Calu3 (cell line): ENCODE results near the gene METTL13. TPM values are rescaled to one million over a fixed set of nuclear protein-coding genes. Genes with fewer than 3 reads are reported as not detected.

ENCODE experiments used
- BruUV-seq: library from RNA; stranded (reverse); fragments of 400-500 nt; replicated peaks from 2 replicates; lab custom pipeline; 2021; lab: Mats Ljungman, UMichigan
- CTCF ChIA-PET: fragments of 300-600 bp; sonication (Branson Sonifier 250); formaldehyde crosslinking; loops from one replicate; lab custom pipeline; 2022; ENCODE audit warnings: antibody characterized with exemption; lab: Charles Lee
- DNase-seq: peaks from one replicate; pipeline ENCODE4 v3.0.0; 2022
- H3K27ac Mint-ChIP-seq: one replicate; pipeline ENCODE4 v1.8.0; 2022; ENCODE audit warnings: mixed read lengths; ENCODE audit not compliant: unreplicated experiment
- H3K27me3 Mint-ChIP-seq: one replicate; pipeline ENCODE4 v1.8.0; 2022; ENCODE audit warnings: mixed read lengths; ENCODE audit not compliant: unreplicated experiment
- H3K36me3 Mint-ChIP-seq: one replicate; pipeline ENCODE4 v1.8.0; 2022; ENCODE audit warnings: mild to moderate bottlenecking, moderate library complexity, mixed read lengths; ENCODE audit not compliant: insufficient read depth, unreplicated experiment
- H3K4me1 Mint-ChIP-seq: one replicate; pipeline ENCODE4 v1.8.0; 2022; ENCODE audit warnings: mild to moderate bottlenecking, low read depth, mixed read lengths; ENCODE audit not compliant: unreplicated experiment
- H3K4me3 Mint-ChIP-seq: one replicate; pipeline ENCODE4 v1.8.0; 2022; ENCODE audit warnings: mild to moderate bottlenecking, low read depth, moderate library complexity, mixed read lengths; ENCODE audit not compliant: unreplicated experiment
- H3K9me3 Mint-ChIP-seq: one replicate; pipeline ENCODE4 v1.8.0; 2022; ENCODE audit warnings: low read depth, mixed read lengths; ENCODE audit not compliant: unreplicated experiment
- CTCF ChIP-seq: fragments of 200-600 bp; IDR thresholded peaks from one replicate; pipeline ENCODE4 v1.8.0; 2022; ENCODE audit warnings: antibody characterized with exemption; ENCODE audit not compliant: unreplicated experiment
- intact Hi-C: fragments of 100-400 bp; cut with micrococcal nuclease; formaldehyde crosslinking; loops from one replicate; pipeline ENCODE4 v1.10.0; 2022; ENCODE audit not compliant: unreplicated experiment
- total RNA-seq: library from RNA; stranded (reverse); gene quantifications from 2 replicates; pipeline ENCODE4 v1.2.3, GENCODE V29; 2022

The METTL13 gene
- total RNA-seq, 1 experiment from 2014 or later, result 53.1 TPM

GRCh38 chr1:171844381-171844780, 62.9 kb downstream of the METTL13 start:
- H3K36me3 Mint-ChIP-seq, result peaks cover 24% of the 10 kb centered on the region
- CTCF ChIA-PET, result no interaction called here
- no peak for TF ChIP-seq CTCF
- DNase-seq, result no peak
- peaks cover 41% of the 10 kb centered on the region for H3K27me3 Mint-ChIP-seq
- H3K4me1 Mint-ChIP-seq, result peaks cover 21% of the 10 kb centered on the region
- BruUV-seq, result no TSS peak
- no peak overlapping the region for H3K27ac Mint-ChIP-seq
- no peak overlapping the region for H3K4me3 Mint-ChIP-seq
- intact Hi-C loops, result loop anchor here (5.0 kb wide), 1 partner anchor 68 kb away; no protein-coding TSS in a partner anchor
- H3K9me3 Mint-ChIP-seq, result no peaks in the 10 kb centered on the region

GRCh38 chr1:171845998-171846397, 64.5 kb downstream of the METTL13 start:
- Mint-ChIP-seq H3K36me3 (peaks cover 16% of the 10 kb centered on the region), H3K4me1 (peaks cover 14% of the 10 kb centered on the region), H3K27me3 (peaks cover 25% of the 10 kb centered on the region), H3K27ac (no peak overlapping the region), H3K4me3 (no peak overlapping the region), H3K9me3 (no peaks in the 10 kb centered on the region)
- TF ChIP-seq CTCF, result no peak
- intact Hi-C loops, result no loop called here
- CTCF ChIA-PET, result no interaction called here
- DNase-seq, result no peak
- BruUV-seq, result no TSS peak

Other genes with a start within 250 kb of the METTL13 start
- 0.22 and 0.45 TPM in 2 replicates for gene MYOCOS, start 159.4 kb upstream of the METTL13 start, total RNA-seq
- gene MYOC, start 129.0 kb upstream of the METTL13 start, total RNA-seq, result not detected in 2 replicates
- gene VAMP4, start 39.6 kb upstream of the METTL13 start, total RNA-seq, result 7.4 and 7.5 TPM in 2 replicates
- 1.2 and 1.3 TPM in 2 replicates for gene DNM3, start 59.8 kb downstream of the METTL13 start, total RNA-seq